GM18868 (cell line): ENCODE data around the gene MRPS15.

Experiments
- ATAC-seq: cut with Tn5 transposase; IDR thresholded peaks from one replicate; pipeline ENCODE4 v1.9.1; 2021; ENCODE audit warnings: mild to moderate bottlenecking, moderate library complexity; ENCODE audit not compliant: unreplicated experiment

MRPS15 gene

GRCh38 chr1:36464605-36465393 lies 615 bp upstream of the MRPS15 start:
- peak; percentile 41 for ATAC-seq

DNA sequence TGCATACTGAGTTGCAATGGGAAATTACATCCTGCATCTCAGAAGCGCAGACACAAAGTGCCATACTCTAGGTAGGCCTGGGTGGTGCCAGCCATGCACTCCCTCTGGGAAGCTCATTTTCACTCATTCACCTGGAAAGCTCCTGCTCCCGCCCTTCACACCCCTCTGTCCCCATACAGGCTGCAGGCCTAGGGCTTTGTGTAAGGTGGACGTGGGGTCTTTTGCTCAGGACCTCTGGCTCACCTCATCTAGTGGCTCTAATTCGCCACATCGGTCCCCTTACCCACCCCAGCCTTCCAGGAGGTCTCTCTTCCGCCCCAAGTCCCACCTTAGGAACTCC lies 751 bp downstream of the MRPS15 start:
- ATAC-seq: no peak

DNA sequence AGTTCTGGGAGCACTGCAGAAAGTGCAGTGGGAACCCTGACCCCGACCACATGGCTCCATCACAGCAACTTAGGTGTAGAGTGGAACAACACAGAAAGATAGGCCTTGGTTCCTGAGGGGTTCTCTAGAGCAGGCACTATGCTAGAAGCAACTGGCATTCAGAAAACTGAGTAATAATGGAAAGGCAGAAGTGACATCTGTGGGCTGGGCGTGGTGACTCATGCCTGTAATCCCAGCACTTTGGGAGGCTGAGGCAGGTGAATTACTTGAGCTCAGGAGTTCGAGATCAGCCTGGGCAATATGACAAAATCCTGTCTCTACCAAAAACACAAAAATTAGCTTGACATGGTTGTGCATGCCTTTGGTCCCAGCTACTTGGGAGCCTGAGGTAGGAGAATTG lies 5.3 kb downstream of the MRPS15 start:
- ATAC-seq: no peak

DNA sequence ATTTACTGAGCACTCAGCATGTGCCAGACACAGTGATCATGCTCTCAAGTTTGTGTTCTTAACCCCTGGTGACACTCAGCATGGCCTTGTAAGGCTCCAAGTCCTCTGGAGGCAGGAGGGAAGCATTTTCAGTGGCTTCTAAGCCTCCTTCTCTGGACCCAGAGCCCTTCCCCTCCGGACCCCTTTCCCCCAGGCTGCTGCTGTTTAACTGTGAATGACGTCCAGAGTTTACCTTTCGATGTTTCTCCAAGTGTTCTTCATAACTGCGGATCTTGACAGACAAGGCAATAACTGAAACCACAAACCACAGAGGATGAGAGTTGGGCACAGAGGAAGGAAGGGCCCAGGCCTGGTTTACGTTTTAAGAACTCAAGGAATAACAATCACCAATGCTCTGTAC lies 6.5 kb downstream of the MRPS15 start:
- ATAC-seq: no peak

DNA sequence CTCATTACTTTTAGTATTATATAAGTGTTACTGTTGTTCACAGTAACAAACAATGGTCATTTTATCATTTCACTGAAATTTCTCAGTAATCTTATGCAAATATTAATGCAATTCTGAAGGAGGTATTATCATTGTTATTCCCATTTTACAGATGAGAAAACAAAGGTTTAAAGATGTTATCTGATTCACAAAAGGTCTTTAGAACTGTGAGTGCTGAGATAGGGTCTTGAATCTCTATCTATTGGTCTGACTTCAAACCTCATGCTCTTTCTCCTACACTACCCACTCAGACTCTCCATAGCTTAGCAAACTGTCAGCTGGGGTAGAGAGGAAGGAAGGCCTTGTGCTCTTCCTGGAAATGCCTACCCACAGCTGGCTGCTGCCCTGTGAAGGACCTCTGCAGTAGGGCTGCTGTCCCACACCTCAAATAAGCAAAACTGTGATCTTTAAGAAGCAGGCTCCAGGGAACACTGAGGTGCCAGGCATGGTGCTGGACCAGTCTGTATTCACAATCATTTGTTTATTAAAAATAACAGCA lies 7.7 kb downstream of the MRPS15 start:
- ATAC-seq: no peak

DNA sequence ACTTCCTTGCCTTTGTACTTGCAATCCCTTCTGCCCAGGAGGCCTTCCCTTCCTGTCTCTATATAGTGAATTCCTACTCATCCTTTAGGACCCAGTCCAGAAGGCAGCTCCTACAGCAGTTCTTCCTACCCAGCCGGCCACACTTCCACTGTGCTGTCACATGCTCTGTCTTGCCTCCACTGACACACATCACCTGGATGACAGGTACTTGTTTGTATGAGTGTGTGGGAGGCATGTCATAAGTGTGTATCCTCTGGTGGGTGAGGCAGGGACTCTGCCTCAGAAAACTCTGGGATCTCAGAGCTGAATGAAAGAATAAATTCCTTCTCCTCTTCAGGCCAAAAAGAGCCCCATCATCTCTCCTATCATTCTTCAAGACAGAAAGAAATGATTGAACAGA lies 8.8 kb downstream of the MRPS15 start:
- no peak for ATAC-seq

DNA sequence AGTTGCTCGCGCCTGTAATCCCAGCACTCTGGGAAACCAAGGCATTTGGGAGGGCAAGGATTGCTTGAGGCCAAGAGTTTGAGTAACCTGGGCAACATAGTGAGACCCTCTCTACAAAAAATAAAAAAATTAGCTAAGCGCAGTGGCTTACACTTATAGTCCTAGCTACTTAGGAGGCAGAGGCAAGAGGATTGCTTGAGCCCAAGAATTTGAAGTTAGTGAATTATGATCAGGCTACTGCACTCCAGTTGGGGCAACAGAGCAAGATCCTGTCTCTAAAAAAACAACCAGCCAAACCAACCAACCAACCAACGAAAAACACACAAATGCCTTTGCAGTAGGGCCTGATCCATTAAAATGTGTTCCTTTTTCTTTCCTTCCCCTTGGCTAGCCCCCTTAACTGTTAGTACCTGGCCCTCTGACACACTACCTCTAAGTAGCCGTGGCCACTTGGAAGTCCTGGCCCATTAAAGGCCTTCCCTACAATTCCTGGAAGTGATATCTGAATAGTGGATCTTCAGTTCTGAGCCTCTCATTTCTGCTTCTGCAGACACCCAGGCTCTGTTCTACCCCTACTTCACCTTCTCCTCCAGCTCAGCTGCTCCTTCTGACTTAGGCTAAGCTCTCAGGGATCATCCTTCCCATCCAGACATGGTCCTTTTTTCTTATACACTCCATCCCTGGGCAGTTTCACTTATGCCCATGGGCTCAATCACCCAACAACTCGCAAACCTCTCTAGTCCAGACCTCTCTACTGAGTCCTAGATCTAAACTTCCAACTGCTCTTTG lies 10.4 kb downstream of the MRPS15 start:
- no peak for ATAC-seq

- no peak for ATAC-seq
Measured at GRCh38 chr1:36453051-36453450, 11.1 kb downstream of the MRPS15 start.

GRCh38 chr1:36450919-36451305 lies 13.3 kb downstream of the MRPS15 start:
- no peak for ATAC-seq

DNA sequence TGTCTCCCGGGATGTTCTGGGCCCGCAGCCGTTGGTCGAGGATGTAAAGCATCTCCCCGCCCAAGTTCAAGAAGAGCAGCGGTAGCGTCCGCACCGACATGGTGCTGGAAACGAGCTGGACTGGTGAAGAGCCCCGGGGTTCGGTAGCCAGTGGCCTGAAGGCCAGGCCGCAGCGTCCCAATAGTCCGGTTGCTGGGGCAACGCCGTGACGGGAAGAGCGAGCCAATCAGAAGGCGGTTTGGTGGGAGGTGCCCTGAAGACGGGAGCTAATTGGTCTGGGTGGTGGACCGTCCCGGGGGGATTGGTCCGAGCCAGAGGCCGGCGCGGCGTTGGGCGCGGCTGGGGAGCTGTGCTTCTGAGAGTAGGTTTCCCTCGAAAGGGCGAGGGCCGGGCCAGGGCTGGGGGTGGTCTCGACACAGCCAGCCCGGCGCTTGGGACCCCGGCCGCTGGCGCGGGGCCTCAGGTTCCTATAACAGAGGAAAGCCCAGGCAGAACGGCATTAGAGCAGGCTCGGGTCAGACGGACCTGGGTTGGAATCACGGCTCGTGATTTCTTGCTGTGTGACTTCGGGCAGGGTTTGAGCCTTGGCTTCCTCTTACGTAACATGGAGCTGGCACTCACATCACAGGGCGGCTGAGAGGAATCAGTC lies 13.8 kb downstream of the MRPS15 start, which contains the start of gene OSCP1:
TSS of gene OSCP1 (minus strand) at position 182 of the 649 bp plus-strand sequence. CDS start at position 100, 82 bp downstream.
- peak; percentile 97 for ATAC-seq

- ATAC-seq: no peak
Measured at GRCh38 chr1:36448530-36449056, 15.6 kb downstream of the MRPS15 start.

- no peak for ATAC-seq
Measured at GRCh38 chr1:36447450-36447849, 16.7 kb downstream of the MRPS15 start.

GRCh38 chr1:36446746-36447145 lies 17.4 kb downstream of the MRPS15 start:
- ATAC-seq: no peak

DNA sequence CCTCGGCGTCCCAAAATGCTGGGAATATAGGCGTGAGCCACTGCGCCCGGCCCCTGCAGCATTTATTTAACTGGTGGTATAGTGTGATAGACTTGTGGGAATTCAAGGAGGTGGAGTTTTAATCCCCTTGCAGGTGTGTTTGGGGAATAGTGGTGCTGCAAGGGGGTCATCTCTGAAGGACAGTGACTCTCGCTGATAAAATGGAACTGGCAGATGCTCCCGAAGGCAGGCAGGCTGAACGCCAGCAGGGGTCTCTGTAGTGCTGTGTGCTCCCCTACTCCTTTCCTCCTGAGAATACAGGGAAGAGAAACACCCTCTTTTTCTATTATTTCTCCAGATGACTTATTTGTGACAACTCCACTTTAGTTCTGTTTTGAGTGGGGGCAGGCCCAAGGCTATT lies 17.9 kb downstream of the MRPS15 start:
- no peak for ATAC-seq

GRCh38 chr1:36443297-36443696 lies 20.9 kb downstream of the MRPS15 start:
- ATAC-seq: no peak

- no peak for ATAC-seq
Measured at GRCh38 chr1:36442337-36442736, 21.8 kb downstream of the MRPS15 start.

DNA sequence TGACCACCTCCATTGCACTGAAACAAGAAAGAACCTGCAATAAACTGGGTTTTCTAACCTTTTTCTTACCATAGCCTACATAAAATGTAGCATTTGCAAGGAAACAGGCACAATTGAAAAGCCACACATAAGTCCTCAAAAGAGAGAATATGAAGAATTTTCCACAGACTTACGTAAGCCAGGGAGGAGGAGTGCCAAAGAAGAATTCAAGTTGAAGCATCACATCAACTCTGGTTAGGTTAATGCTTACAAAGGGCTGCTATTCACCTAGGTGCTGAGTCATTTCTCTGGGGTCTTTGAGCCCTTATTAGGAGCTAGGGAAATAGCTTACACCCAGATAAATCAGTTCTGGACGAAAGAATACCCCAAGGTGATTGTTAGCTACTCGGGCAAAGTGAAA lies 23.5 kb downstream of the MRPS15 start:
- no peak for ATAC-seq

GRCh38 chr1:36440044-36440443 lies 24.1 kb downstream of the MRPS15 start:
- no peak for ATAC-seq

DNA sequence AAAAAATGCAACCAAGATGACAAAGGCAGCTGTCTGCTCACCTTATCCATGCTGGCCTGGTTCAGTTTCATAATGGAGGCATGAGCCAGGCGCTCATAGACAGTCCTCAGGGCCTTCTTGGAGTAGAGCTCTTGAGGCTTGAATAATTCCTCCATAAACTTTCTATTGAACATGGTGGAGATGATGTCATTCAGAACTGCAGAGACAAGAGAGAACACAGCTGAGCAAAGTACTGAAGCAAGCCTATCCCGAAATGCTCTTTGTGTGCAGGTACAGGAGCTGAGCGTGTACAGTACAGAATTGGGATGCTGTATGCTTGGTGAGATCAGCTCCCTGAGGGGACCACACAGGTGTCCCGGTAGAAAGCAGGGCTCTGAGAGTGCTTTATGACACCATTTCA lies 25.5 kb downstream of the MRPS15 start:
- ATAC-seq: no peak

- ATAC-seq: no peak
Measured at GRCh38 chr1:36436821-36437220, 27.4 kb downstream of the MRPS15 start.

GRCh38 chr1:36433102-36433501 lies 31.1 kb downstream of the MRPS15 start:
- no peak for ATAC-seq
